HG03280 (cell line): ENCODE measurements around the gene PPM1N.

ENCODE experiments used
- ATAC-seq: cut with Tn5 transposase; IDR thresholded peaks from one replicate; pipeline ENCODE4 v1.9.1; 2021; ENCODE audit warnings: mild to moderate bottlenecking, moderate library complexity; ENCODE audit not compliant: unreplicated experiment

Gene PPM1N

DNA sequence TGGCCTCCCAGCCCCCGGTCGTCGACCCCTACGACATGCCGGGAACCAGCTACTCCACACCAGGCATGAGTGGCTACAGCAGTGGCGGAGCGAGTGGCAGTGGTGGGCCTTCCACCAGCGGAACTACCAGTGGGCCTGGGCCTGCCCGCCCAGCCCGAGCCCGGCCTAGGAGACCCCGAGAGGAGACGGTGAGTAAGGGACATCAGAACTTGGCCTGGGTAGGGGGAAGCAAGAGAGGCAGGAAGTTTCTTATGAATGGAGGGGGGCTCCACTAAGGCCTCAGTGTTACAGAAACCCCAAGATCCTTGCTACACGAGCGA is 27.5 kb upstream of the PPM1N start:
- no peak for ATAC-seq

DNA sequence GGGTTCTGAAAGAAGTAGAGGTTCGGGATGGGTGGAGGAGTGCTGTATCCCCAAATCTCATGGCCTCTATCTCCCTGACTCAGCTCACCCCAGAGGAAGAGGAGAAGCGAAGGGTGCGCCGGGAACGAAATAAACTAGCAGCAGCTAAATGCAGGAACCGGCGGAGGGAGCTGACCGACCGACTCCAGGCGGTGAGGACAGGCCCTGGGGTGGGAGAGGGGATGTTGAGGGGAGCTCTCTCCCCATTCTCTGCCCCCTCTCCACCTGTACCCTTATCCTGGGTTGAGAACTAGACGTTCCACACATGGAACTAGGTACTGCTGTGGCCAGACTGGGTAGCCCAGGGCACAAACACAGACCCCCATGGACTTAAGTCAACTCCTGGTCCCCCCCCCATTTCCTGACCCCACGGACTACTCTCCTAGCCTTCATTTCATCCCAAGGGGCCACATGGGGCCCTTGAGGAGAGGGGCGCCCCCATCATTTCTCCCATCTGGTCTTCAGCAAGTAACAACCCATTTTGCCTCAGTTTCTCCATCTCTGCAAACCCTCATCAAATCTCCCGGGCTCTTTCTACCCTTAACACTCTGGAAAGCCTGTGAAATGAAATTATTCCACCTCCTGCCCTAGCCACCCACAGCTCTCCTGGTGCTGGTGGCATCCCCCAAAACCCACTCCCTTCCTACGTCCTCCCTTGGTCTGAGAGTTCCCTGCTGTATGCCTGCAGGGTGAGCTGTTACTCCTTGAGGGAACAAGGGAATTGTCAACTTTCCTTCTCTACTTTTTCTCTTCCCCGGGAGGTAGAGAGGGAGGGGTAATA is 26.9 kb upstream of the PPM1N start:
- ATAC-seq = no peak

DNA sequence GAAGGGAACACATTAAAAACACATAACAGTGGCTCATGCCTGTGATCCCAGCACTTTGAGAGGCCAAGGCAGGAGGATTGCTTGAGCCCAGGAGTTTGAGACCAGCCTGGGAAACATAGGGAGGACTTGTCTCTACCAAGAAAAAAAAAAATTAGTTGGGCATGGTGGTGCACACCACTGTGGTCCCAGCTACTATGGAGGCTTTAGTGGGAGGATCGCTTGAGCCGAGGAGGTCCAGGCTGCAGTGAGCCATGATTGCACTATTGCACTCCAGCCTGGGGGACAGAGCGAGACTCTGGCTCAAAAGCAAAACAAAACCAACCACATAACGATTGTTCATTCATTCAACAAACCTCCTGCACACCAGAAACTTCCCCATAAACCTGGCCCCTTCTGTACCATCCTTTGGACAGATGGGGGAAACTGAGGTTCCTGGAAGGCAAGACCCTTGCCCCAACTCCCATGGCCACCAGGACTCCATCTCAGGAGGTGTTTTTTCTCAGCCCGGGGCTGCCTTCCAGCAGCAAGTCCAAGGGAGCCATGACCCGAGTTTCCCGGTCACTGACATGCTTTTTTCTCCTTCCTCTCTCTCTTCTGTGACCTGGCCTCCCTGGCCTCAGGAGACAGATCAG is 26.2 kb upstream of the PPM1N start:
- ATAC-seq = no peak

DNA sequence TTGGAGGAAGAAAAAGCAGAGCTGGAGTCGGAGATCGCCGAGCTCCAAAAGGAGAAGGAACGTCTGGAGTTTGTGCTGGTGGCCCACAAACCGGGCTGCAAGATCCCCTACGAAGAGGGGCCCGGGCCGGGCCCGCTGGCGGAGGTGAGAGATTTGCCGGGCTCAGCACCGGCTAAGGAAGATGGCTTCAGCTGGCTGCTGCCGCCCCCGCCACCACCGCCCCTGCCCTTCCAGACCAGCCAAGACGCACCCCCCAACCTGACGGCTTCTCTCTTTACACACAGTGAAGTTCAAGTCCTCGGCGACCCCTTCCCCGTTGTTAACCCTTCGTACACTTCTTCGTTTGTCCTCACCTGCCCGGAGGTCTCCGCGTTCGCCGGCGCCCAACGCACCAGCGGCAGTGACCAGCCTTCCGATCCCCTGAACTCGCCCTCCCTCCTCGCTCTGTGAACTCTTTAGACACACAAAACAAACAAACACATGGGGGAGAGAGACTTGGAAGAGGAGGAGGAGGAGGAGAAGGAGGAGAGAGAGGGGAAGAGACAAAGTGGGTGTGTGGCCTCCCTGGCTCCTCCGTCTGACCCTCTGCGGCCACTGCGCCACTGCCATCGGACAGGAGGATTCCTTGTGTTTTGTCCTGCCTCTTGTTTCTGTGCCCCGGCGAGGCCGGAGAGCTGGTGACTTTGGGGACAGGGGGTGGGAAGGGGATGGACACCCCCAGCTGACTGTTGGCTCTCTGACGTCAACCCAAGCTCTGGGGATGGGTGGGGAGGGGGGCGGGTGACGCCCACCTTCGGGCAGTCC is 25.5 kb upstream of the PPM1N start:
- ATAC-seq = no peak

DNA sequence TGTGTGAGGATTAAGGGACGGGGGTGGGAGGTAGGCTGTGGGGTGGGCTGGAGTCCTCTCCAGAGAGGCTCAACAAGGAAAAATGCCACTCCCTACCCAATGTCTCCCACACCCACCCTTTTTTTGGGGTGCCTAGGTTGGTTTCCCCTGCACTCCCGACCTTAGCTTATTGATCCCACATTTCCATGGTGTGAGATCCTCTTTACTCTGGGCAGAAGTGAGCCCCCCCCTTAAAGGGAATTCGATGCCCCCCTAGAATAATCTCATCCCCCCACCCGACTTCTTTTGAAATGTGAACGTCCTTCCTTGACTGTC is 24.9 kb upstream of the PPM1N start:
- ATAC-seq = no peak

DNA sequence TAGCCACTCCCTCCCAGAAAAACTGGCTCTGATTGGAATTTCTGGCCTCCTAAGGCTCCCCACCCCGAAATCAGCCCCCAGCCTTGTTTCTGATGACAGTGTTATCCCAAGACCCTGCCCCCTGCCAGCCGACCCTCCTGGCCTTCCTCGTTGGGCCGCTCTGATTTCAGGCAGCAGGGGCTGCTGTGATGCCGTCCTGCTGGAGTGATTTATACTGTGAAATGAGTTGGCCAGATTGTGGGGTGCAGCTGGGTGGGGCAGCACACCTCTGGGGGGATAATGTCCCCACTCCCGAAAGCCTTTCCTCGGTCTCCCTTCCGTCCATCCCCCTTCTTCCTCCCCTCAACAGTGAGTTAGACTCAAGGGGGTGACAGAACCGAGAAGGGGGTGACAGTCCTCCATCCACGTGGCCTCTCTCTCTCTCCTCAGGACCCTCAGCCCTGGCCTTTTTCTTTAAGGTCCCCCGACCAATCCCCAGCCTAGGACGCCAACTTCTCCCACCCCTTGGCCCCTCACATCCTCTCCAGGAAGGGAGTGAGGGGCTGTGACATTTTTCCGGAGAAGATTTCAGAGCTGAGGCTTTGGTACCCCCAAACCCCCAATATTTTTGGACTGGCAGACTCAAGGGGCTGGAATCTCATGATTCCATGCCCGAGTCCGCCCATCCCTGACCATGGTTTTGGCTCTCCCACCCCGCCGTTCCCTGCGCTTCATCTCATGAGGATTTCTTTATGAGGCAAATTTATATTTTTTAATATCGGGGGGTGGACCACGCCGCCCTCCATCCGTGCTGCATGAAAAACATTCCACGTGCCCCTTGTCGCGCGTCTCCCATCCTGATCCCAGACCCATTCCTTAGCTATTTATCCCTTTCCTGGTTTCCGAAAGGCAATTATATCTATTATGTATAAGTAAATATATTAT is 24.3 kb upstream of the PPM1N start:
- ATAC-seq = no peak

DNA sequence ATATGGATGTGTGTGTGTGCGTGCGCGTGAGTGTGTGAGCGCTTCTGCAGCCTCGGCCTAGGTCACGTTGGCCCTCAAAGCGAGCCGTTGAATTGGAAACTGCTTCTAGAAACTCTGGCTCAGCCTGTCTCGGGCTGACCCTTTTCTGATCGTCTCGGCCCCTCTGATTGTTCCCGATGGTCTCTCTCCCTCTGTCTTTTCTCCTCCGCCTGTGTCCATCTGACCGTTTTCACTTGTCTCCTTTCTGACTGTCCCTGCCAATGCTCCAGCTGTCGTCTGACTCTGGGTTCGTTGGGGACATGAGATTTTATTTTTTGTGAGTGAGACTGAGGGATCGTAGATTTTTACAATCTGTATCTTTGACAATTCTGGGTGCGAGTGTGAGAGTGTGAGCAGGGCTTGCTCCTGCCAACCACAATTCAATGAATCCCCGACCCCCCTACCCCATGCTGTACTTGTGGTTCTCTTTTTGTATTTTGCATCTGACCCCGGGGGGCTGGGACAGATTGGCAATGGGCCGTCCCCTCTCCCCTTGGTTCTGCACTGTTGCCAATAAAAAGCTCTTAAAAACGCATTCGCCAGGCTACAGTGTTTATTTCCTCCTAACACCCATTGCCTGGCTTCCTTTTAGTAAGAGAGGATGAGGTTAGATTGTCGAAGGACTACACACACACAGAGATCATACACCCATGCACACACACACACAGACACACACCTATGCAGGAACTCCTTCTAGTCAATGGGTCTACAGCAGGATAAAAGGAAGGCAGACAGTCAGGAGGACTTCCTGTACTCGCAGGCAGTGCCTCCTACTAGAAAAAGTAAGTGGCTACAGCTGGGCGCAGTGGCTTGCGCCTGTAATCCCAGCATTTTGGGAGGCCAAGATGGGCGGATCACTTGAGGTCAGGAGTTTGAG is 23.4 kb upstream of the PPM1N start:
- ATAC-seq = no peak

DNA sequence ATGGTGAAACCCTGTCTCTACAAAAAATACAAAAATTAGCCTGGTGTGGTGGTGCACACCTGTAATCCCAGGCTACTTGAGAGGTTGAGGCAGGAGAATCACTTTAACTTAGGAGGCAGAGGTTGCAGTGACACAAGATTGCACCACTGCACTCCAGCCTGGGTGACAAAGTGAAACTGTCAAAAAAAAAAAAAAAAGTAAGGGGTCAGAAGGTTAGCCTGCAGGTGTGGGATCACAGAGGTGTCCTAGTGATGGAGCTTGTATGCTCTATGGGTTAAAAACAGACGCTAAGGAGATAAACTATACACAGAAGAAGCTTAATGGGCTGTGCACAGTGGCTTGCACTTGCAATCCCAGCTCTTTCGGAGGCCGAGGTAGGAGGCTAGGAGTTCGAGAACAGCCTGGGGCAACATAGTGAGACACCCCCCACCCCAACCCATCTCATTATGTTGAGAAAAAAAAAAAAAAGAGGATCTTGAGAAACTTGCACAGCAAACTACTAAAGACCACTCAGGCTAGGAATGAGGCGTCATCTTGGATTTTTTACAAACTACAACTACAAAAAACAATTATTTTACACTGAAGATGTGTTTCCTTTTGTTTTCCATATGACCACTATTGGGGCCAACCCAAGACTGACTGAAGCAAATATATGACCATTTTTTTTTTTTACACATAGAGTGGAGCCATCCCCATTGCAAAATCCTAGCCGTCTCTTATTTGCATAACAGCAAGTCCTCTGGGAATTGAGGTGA is 22.5 kb upstream of the PPM1N start:
- no peak for ATAC-seq

DNA sequence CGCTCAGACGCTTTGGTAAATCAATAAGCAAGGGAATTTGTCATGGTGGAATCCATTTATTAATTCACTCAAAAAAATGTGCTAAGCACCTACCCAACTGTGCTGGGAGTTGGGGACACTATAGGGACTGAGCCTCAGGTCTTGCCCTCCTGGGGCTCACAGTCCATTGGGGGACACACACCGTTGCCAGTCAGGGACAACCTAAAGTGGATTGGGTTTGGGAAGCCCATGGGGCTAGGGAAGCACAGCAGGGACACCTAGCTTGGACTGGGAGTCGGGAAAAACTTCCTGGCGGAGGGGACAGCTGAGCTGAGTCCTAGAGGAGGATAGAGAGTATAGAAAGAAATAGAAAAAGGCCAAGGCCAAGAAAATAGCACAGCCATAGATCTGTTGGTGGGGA is 21.9 kb upstream of the PPM1N start:
- no peak for ATAC-seq

DNA sequence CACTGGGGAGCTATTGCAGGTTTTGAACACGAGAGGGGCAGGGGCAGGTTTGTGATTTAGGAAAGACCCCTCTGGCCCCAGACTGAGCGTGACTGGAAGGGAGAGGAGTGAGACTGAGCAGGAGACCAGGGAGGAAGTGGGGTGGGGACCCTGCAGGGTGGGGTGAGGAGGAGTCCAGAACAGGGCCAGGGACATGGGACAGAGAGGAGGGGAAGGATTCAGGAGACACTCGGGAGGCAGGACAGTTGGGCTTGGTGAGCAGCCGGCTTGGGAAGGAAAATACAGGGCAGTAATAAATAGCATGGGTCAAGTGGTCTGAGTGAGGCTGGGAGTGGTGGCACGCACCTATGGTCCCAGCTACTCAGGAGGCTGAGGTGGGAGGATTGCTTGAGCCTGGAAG is 21.1 kb upstream of the PPM1N start:
- ATAC-seq = no peak

DNA sequence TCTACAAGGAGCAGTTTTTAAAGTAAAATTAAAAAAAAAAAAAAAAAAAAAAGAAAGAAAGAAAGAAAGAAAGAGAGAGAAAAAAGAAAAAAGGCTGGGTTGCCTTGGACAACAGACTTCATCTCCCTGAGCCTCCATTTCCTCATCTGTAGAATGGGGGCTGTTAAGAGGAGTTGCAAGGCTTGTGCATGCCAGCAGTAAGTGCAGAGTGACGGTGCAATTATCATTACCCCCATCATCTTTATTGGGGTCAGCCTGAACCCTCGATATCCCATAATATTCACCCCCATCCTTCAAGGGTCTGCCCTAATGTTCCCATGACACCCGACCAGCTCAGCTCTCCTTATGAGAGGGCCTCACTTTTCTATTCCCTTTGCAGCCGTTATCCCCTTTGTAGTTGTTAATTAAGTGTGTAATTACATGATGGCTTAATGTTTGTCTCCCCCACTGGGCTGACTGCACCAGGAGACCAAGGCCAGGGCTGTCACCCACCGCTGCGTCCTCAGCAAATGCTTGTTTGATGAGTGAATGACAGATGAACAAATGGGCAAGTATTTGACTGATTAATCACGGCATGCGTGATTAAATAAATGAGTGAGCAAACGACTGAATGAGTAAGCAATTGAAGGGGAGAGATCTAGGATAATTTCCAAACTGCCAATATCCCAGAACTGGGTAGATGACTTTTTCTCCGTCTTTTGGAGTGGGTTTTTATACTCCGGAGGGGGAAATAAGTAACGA is 20.4 kb upstream of the PPM1N start:
- ATAC-seq = no peak

DNA sequence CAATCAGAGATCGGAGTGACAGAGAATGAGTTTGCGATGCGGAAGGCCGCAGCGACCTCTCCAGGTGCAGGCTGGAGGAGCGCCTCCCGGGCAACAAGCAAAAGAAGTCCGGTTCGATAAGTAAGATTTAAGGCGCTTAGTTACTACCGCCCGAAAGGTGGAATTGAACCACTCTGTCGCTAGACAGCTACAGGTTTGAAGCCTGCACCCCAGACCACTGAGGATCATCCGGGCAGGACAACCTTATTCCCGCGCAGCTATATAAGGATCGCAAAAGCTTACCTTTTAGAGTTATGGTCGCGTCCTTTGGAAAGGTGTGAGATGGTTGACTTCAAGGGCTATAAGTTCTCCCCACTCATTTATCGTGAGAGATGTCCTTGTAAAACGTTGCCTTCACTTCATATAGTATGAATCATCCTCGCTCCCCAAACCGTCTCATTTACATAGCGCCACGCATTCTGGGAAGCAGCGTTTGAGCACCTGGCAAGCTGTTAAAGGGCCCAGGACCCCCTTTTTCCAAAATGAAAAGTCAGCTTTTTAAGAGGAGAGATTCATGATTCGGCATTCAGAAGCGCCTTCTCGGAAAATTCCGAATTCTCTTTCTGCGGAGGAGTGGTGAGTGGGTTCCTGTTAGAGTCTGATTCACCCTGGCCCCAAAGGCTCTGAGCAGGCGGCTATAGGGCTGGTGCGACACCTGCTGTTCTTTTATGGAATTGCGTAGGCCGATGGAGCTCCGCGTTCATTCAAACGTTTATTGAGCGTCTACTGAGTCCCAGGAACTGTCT is 19.6 kb upstream of the PPM1N start:
- ATAC-seq = peak; percentile 60

DNA sequence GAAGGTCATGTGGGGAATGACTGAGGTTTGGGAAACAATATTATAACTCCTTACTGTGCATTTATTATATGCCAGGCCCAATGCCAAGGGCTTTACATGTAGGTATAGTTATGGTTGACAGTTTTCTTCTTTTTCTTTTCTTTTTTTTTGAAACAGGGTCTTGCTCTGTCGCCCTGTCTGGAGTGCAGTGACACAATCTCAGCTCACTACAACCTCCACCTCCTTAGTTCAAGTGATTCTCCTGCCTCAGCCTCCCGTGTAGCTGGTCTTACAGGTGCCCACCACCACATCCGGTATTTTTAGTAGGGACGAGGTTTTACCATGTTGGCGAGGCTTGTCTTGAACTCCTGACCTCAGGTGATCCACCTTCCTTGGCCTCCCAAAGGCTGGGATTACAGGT is 15.2 kb upstream of the PPM1N start:
- no peak for ATAC-seq

DNA sequence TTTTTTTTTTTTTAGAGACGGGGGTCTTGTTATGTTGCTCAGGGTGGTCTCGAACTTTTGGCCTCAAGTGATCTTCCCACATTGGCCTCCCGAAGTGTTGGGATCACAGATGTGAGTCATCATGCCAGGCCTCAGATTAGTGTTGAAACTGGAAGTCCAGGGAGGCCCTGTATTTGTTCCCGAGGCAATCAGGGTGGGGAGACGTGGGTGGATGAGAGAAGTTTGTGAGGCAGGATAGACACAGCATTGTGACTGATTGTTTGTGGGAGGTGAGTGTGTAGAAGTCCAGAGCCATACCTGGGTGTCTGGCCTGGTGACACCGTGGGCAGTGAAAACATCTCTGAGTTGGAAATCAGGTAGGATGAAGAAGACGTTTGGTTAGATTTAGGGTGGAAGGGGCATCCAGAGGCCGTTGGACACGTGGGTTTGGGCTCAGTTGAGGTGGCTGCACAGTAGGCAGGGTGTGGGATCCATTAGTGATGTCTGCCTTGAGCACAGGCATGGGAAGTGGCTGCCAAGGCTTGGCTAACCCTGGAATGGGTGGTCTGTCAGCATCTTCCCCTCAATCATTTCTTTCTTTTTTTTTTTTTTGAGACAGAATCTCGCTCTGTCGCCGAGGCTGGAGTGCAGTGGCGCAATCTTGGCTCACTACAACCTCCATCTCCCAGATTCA is 13.8 kb upstream of the PPM1N start:
- ATAC-seq = no peak

DNA sequence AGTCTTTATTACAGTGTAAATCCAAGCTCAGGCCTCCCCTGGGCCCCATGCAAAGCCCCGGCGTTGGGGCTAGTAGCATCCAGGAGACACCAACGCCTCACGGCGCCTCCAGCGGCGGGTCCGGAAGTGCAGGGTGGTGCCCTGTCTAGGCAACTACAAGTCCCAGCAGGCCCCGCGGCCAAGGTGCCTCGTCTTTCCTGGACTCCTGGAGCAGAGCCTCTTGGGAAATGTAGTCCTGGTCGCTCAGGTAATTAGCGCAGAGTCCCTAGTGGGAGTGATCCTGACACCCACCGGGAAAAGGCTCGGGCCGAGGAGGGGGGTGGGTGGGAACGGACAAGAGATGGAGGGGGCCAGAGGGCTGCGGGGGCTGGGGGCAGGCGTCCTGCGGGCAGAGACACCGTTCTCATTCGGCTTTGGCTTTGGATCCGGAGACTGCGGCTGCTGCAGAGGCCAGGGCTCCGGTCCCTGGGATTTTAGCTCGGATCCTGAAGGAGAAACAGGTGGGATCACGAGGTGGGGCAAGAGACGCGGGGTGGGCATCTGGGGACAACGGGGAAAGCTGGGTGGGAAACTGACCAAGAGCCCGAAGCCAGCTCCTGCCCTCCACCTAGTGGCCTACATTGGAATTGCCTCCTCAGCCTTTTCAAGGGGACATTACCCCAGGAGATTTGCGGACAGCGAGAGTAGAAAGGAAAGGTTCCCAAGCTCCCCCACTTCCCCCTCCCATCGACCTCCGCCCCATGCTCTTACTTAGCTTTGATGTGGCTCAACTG is 12.8 kb upstream of the PPM1N start:
- peak; percentile 86 for ATAC-seq

DNA sequence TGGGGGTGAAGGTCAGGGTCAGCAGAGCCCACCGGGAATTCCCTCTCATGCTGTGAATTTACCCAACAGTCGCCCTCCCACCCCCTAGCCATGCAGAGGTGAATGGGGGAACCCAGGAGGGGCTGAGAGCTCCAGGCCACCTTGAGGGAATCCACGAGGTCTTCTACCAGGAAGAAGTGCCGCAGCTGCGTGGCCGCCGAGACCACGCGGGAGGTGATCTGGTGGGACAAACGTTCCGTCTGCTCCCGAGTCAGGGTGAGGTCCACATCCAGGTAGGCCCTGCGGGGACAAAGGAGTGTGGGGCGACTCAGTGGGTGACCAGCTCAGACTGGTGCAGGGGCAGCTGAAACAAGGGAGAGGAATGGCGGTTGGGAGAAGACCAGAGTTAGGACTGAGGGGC is 9.5 kb upstream of the PPM1N start:
- ATAC-seq = no peak
